ENCODE data around the gene SLC22A23.

Gene SLC22A23

DNA sequence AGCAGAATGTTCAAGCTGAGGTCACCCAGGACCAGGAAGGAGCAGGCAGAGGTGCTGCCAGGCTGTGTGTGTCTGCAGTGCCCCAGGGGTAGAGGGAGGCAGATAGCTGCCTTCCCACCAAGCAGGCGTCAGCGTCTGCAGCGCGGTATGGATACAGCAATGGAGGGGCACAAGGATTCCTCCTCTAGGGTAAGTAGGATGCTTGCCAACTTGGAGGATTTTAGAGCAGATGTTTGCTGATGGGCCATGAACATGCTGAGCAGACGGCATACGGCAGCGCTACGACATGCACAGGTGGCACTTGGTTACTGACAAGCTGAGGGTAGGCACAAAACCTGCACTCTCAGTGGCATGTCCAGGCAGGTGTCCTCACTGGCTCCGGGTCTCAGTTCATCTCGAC is 150.0 kb downstream of the SLC22A23 start:
- DNase-seq (ENCODE audit: extremely low read depth in 1 of 2, low read depth in 1 of 2) = no peak

DNA sequence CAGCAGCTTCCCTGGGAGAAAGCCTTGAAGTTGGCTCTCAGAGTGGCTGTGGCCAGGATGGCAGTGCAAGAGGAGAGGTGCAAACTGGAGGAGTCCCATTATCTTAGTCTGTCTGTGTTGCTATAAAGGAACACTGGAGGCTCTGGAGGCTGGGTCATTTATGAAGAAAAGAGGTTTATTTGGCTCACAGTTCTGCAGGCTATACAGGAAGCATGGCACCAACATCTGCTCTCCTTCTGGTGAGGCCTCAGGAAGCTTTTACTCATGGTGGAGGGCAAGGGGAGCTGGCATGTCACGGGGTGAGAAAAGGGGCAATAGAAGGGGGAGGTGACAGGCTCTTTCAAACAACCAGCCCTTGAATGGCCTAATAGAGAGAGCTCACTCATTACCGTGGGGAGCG is 151.0 kb downstream of the SLC22A23 start:
- DNase-seq (ENCODE audit: extremely low read depth in 1 of 2, low read depth in 1 of 2) = no peak

DNA sequence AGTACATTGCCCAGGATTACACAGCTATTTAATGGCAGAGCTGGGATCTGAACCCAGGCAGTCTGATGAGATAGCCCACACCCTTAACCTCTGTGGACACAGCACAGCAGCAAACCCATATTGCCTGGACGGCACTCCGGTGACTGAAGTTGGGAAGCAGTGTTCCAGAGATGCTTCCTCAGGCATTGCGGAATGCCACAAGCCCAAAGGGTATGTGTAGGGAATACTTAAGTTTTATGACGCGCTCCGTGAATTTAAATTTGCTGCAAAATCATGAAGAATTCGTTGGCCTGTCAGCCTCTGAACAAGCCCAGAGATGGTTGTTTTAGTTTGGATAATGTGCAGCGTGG is 151.7 kb downstream of the SLC22A23 start:
- no peak for DNase-seq (ENCODE audit: extremely low read depth in 1 of 2, low read depth in 1 of 2)

DNA sequence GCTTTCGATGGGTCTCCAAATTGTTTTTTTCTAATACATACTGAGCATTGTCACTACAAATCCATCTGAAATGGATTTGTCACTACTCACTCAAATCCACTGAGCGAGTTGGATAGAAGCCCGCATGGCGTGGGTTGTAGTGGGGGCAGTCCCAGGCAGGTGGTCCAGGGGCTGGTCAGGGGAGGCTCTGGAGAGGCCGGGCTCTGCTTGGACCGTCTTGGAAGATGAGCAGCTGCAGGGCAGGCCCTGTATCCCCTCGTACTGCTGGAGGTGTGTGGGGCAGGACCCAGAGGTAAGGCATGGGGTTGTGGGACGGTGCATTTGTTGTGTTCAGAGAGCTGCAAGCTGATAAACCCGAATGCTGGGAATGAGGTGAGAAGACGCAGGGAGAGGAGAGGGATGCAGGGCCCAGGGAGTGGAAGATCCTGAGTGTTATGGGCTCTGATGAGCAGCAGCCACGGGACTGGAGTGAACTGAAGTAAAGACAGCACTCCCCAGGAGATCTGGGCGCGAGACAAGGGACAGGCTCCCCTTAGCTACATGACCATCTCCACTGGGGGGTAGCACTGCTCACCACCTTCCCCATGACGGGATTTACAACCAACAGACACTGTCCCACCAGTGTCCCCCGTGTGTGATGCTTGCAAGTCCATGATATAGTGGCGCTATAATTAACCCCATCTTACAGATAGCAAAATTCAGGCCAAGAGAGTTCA is 152.2 kb downstream of the SLC22A23 start:
- DNase-seq (ENCODE audit: extremely low read depth in 1 of 2, low read depth in 1 of 2) = no peak

DNA sequence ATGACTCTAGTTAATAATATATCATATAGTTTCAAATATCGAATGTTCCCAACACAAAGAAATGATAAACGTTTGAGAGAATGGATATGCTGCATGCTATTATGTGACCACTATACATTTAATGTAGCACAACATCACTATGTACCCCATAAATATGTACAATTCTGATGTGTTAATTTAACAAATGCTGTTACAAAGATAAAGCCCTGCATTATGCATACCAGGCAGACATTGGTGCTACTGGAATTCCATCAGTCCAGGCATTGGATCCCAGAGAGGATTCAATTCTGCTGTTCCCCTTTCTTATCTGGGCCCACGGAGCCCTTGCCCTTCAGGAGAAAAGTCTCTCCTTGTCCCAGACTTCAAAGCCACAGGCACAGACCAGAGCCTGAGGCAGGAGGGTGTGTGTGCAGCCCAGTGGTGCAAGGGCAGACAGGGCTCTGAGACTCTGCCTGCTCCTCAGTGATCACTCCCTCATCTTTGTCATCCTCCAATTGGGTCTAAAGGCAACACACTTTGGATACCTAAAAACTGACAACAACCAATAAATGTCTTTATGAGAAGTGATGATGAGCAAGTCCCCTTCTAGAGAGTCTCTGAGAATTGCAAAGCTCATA is 152.9 kb downstream of the SLC22A23 start:
- DNase-seq (ENCODE audit: extremely low read depth in 1 of 2, low read depth in 1 of 2) = no peak

DNA sequence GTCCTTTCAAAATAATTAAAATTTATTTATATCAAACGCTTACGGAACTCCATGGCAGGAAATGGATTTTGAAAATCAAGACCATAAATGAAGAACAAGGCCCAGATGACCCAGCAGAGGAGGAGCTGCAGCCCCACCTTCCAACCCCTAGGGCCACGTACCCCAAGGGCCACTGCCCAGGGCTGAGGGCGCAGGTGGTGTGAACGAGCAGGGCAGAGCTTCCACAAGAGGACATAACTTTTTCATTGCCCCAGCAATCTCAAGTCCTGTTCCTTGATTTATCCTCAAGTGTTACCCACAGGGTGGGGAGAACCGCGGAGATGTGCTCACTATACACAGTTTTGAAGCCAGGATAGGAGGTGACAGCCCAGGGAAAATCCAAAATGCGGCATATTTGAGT is 155.3 kb downstream of the SLC22A23 start:
- DNase-seq (ENCODE audit: extremely low read depth in 1 of 2, low read depth in 1 of 2) = no peak

DNA sequence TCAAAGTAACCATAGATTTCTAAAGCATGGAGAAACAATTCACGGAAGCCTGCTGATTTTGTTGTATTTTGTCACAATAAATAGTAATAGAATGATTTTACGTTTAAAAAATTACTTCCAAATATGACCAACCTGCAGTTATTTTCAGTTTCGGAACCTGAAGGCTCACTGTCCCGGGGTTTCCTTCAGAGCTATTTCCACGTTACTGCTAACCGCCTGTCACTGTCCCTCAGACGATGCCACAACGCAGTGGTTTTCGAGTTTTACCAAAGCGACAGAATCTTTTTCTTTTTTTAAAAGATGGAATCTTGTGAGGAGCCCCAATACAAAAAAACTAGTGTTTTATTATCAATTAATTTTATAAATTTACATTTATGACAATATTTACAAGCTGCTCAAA is 157.6 kb downstream of the SLC22A23 start:
- no peak for DNase-seq (ENCODE audit: extremely low read depth in 1 of 2, low read depth in 1 of 2)

DNA sequence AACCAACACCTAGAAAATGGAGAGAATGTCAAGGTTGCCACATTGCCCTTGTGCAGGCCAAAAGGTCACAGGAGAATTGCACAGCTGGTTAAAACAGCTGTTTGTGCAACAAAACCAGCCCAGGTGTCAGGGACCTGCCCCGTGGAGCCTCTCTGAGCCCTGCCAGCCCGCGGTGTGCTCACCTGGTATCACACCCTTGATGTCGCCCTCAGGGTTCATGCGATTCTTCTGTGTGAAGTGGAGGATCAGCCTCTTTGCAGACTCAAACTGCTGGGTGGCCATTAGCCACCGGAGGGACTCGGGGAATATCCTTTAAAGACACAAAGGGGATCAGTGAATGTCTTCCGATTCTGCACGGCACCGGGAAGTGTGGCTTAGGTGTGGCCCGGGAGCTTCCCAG is 158.9 kb downstream of the SLC22A23 start:
- no peak for DNase-seq (ENCODE audit: extremely low read depth in 1 of 2, low read depth in 1 of 2)

DNA sequence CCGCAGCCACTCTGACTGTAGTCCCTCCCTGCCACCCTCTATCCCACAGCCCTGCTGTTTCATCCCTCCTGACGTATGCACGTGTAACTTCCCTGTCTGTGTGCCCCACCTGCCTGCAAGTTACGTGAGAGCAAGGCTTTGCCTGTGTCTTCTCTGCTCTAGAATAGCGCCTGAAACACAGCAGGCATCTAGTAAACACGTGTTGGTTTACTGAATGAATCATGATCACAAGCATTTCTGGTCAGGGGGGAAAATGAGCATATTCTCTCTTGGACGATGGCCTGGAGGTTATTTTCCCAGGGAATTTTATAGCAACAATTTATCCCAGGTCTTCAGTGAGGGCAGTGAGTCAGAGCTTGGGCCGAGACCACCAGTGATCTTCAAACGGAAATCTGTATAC is 159.8 kb downstream of the SLC22A23 start:
- no peak for DNase-seq (ENCODE audit: extremely low read depth in 1 of 2, low read depth in 1 of 2)

DNA sequence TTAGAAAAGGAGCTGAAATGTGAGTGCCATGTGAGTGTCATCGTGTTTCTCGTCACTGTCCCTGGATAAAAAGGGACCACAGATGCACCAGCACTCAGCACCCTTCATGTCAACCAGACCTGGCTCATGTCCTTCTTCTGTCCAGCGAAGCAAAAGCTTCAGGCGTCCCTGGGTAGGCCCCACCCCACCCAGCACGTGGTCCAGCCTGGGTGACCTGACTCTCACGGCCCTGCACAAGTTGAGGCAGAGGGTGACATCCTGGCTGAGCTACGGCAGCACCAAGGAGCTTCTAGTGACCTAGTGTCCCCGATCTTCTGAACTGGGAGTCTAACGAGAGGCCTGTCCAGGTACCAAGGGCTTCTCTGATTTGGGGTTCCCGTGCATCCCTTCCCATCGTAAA is 160.3 kb downstream of the SLC22A23 start:
- DNase-seq (ENCODE audit: extremely low read depth in 1 of 2, low read depth in 1 of 2) = no peak

DNA sequence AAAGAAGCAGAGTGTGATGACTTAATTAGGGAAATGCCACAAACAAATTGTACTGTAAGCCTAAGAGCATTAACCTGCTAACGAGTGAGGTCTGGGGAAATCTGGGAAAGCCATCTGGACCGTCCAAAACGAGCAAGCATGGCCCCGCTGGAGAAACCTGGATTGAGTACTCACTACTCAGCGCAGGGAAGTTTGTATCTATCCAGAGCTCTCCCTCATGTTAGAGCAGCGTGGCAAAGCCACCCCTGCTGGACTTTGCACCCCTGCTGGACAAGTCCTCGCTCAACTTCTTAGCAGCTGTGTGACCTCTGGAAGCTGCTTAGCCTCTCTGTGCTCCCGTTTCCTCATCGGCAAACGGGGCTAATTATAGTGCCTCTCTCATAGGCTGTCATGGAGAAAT is 160.8 kb downstream of the SLC22A23 start:
- DNase-seq (ENCODE audit: extremely low read depth in 1 of 2, low read depth in 1 of 2) = no peak

DNA sequence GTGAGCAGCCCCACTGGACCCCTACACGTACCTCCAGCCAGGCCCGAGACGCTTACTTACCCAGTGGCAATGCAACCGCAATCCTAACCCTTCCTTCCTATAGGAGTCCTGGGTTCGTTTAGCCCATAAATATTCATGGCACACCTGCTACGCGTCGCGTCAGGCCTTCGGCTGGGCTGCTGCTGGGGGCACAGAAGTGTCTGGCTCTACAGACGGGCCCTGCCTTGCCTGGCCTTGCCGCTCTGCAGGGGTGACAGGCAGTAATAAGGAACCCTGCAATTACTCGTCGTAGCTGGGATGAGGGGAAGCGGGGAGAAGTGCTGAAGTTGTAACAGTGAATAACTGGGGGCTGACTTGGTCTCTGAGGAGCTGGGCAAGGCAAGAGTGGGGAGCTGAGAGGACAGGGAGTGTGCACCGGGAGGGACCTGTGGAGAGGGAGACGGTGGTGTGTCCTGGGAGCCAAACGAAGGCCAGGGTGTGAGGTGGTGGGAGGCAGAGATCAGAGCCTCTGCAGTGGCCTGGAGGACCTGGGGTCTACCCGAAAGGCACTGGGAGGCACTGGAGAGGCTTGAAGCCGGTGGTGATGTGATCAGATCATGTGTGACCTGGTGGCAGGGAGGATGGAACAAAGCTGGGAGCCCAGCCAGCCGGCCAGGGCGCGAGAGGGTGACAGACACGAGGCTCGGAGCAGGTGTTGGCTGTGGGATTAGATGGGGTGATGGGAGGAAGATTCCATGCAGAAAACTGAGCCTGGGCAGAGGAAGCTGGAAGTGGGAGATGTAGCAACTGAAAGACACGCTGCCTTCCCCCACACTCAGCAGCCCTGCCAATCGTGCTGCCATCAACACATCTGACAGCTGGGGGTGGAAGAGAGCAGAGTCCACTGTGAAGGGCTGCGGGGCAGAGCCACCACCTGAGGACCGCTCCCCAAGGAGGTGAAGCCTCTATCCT is 161.7 kb downstream of the SLC22A23 start:
- DNase-seq (ENCODE audit: extremely low read depth in 1 of 2, low read depth in 1 of 2) = no peak

DNA sequence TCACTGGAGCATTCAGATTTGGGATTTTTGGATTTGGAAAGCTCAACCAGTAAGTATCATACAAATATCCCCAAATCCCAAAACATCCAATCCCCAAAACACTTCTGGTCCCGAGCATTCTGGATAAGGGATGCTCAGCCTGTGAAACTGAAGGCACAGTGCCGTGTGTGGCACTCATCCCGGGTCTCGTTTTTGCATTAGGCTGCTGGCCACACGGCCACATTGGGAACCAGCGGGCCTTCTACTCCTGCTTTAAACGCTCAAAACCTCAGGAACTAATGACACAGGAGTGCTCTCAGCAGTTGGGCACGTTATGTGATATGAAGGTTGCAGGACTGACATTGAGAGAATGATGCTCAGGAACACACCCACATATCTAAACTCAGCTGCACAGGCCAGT is 162.5 kb downstream of the SLC22A23 start:
- DNase-seq (ENCODE audit: extremely low read depth in 1 of 2, low read depth in 1 of 2) = no peak

DNA sequence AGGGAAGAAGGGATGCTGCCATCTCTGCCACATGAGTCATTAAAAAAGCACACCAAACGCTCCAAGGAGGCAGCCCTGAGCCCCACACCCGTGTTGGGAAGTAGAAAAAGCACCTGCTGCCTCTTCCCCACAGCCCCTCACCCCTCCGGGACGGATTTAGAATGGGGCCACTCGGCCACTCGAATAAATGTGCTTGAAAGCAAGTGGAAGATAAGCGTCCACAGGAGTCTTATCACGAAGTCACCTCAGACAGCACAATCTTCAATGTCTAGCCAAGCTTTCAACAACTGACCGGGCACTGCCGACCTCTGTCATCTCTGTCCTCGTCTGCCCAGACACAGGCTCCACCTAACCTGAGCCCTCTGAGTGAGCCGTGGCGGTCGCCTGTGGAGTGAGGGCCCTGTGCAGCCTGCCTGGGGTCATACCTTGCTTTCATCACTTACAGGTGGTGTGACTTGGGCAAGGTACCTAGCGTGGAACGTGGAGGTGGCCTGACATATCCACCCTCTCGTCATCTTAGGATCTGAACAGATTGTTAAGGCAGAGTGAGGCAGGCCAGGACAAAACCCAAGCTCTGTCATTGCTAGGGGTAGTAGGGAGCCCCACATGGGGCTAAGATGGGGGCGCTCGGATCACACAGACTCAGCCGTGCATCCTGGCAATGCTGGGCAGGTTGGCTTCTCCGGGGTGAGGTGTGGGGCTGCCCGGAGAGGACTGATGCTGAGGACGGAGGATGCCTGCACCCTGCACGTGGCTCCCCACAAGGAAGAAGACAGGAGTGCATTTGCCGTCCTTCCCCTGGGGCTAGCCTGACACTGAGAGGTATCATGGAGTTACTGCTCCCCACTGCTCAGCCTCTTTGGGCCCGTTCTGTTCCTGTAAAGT is 163.3 kb downstream of the SLC22A23 start:
- no peak for DNase-seq (ENCODE audit: extremely low read depth in 1 of 2, low read depth in 1 of 2)

DNA sequence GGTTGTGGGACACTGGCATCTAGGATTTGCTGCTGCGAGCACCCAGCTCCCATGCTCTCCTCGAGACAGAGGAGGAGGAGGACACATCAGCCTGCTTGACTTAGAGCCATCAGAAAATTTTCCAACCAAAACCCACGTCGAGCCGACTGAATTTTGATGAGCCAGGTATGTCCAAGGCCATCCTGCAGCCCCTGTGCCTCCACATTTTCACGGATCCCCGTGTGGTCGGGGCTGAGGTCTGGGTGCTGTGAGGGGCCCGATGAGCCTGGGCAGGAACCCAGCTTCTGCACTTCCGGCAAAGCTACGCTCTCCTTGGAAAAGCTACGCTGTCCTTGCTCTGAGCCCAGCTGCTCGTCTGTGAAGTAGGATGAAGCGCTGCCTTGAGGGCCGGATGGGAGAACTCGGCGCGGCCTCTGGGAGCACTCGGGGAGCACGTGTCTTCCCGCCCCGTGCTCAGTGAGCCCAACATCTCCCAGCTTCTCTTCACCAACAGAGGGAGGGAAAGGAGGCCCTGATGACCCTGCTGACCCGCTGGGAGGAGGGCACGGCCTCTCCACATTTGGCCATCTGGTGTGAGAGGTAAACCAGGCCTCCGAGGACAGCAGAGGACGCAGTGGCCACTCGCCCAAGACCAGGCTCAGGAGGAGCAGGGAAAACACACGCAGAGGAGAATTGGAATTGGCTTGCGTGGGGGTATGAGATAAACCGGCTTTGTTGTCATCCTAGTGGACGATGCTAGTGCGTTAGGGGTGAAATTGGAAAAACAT is 164.2 kb downstream of the SLC22A23 start:
- no peak for DNase-seq (ENCODE audit: extremely low read depth in 1 of 2, low read depth in 1 of 2)

DNA sequence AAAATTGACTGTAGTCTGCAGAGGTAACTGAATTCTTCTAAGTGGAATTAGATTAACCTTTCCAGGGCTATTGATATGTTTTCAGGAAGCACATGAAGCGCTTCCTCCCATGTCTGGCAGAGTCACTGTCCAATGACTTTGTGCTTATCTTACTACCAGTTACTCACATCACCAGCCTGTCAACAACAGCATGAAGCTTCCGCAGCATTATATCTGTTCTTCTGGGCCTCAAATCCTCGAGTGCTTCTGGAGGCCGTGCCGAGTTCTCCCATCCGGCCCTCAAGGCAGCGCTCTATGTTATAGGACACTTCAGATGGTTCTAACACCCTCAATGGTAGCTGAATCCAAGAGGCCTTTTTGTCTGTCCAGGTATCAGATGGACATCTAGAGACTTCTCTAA is 164.9 kb downstream of the SLC22A23 start:
- no peak for DNase-seq (ENCODE audit: extremely low read depth in 1 of 2, low read depth in 1 of 2)

DNA sequence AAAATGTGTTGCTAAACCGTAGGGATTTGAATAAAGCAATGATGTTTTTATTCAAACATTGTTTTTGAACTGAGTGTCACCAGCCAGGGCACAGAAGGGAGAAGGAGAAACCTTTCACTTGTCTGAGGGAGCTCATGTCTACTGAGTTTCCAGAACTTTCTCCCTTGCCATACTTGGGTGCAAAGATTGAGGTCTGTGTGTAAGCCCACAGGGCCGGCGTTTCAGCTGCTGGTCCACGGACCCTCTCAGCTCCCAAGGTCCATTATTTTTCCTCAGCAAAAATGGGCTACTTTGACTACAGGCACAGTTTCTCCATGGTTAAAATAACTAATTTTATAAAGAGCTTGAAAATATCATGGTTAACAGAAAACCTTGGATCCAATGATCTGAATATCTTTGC is 165.5 kb downstream of the SLC22A23 start:
- no peak for DNase-seq (ENCODE audit: extremely low read depth in 1 of 2, low read depth in 1 of 2)

DNA sequence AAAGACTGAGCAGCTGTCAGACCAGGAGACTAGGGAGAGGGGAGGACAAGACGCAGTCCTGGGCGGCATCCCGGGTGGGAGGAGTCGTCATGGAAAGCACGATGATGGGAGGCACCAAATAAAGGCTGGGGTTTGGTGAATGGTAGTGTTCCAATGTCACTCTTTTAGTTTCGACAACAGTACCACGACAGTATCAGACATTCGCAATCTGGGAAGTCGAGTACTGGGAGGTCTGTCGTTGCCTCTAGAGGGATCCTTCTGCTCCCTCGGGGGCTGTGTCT is 166.0 kb downstream of the SLC22A23 start:
- no peak for DNase-seq (ENCODE audit: extremely low read depth in 1 of 2, low read depth in 1 of 2)

DNA sequence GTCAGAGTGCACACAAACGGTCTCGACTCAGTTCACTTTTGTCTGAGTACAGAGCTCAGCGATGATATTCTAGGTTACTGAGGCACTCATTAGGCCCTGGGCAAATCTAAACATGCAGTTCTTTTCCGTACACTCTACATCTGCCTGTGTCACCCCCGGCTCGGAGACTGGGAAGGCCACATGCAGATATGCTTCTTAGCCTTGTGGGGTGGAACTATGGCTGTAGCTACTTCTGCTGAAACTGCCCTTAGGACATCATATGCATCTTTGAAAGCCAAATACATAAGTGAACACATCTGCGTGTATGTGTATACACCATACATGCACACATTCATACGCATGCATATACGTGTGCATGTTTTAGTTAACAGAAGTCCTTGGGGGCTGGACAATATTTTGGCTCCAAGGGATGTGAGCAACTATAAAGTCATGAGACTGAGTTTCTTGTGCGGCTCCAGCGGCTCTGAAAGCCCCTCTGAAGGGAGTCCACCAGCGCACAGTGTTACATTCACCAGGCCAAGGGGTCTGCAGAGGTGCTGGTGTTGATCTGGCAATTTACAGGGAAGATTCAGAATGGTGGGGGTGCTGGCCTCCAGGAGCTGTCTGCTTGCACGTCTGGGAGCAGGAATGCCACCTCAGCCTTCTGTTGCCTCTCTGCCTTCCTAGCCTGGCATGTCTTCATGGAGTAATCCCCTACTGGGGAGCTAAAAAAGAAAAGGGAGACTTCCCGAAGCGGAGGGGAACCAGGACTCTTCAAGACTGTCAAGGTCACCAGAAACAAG is 166.5 kb downstream of the SLC22A23 start:
- DNase-seq (ENCODE audit: extremely low read depth in 1 of 2, low read depth in 1 of 2) = no peak

DNA sequence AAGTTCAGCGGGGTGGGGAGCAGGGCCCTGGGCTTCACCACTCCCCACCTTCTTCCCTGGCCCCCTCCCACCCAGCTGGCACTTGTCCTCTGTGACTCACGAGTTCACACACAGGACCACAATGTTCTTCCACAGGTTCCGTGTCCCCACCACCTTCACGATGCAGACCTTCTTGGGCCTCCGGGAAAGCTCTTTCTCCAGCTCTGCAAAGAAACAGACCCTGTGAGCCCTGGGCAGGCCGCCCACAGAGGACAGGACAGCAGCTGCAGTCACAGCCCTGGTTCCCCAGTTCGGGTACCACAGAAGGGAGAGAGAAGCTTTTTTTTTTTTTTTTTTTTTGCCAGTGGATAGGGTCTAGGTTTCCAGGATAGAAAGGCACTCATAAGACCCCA is 167.2 kb downstream of the SLC22A23 start:
- DNase-seq (ENCODE audit: extremely low read depth in 1 of 2, low read depth in 1 of 2) = no peak

Measured in activated CD8-positive, alpha-beta memory T cell treated with anti-CD3 and anti-CD28 coated beads for 1 hour (primary cell).